ENCODE measurements around the gene SMIM3. TPM values are rescaled to one million over a fixed set of nuclear protein-coding genes. Genes with fewer than 3 reads are reported as not detected.

SMIM3 gene
- total and polyA plus RNA-seq, 4 donors = 14.0 to 54.8 (median 17.0) TPM

- no peak overlapping the region for H3K9ac ChIP-seq (ENCODE audit: insufficient read depth in 1 of 2, low read length in 2 of 2)
- ATAC-seq (ENCODE audit: insufficient read depth, low FRiP score) = no peak
These were observed 12.8 kb upstream of the SMIM3 start for GRCh38 chr5:150765799-150766169.

GRCh38 chr5:150766251-150766650 is 12.3 kb upstream of the SMIM3 start:
- Histone ChIP-seq H3K27ac (ENCODE audit: low read depth in 1 of 2, low read length in 1 of 2) (no peak overlapping the region), H3K4me3 (no peak overlapping the region), H3K27me3 (ENCODE audit: control insufficient read depth in 3 of 3, insufficient read depth in 3 of 3, low read length in 2 of 3) (peaks cover 0 to 5% (median 0%) of the 10 kb centered on the region in 3 donors), H3K36me3 (ENCODE audit: control insufficient read depth in 4 of 4, insufficient read depth in 4 of 4, low read length in 4 of 4) (no peaks in the 10 kb centered on the region), H3K4me1 (ENCODE audit: control insufficient read depth in 5 of 5, insufficient read depth in 5 of 5, low read length in 5 of 5) (peaks cover 0 to 9% (median 2%) of the 10 kb centered on the region in 5 donors), H3K9ac (ENCODE audit: insufficient read depth in 1 of 2, low read length in 2 of 2) (no peak overlapping the region), H3K9me3 (ENCODE audit: control insufficient read depth in 4 of 4, insufficient read depth in 3 of 4, low read length in 3 of 4) (no peaks in the 10 kb centered on the region)
- ATAC-seq (ENCODE audit: insufficient read depth, low FRiP score) (no peak), DNase-seq (no peak)
- no peak for TF ChIP-seq CTCF (IDR thresholded peaks at IDR 0.05; ENCODE audit: control extremely low read depth, extremely low read depth)
- WGBS, 2 donors = 26 to 48% methylated on average over 2 of the region's 2 CpGs

More at GRCh38 chr5:150765799-150766169, 12.8 kb upstream of the SMIM3 start:
- no peaks in the 10 kb centered on the region for H3K9me3 ChIP-seq (ENCODE audit: control insufficient read depth in 4 of 4, insufficient read depth in 3 of 4, low read length in 3 of 4)
- H3K4me3 ChIP-seq = no peak overlapping the region
- no peak for DNase-seq
- peaks cover 0 to 9% (median 2%) of the 10 kb centered on the region in 5 donors for H3K4me1 ChIP-seq (ENCODE audit: control insufficient read depth in 5 of 5, insufficient read depth in 5 of 5, low read length in 5 of 5)
- 80 to 88% methylated on average over 1 of the region's 1 CpG for WGBS, 2 donors
- no peaks in the 10 kb centered on the region for H3K36me3 ChIP-seq (ENCODE audit: control insufficient read depth in 4 of 4, insufficient read depth in 4 of 4, low read length in 4 of 4)
- H3K27me3 ChIP-seq (ENCODE audit: control insufficient read depth in 3 of 3, insufficient read depth in 3 of 3, low read length in 2 of 3) = peaks cover 0 to 5% (median 0%) of the 10 kb centered on the region in 3 donors
- H3K27ac ChIP-seq (ENCODE audit: low read depth in 1 of 2, low read length in 1 of 2) = no peak overlapping the region
- TF ChIP-seq CTCF (IDR thresholded peaks at IDR 0.05; ENCODE audit: control extremely low read depth, extremely low read depth) = no peak

GRCh38 chr5:150771034-150771795 is 7.3 kb upstream of the SMIM3 start:
- no peak for TF ChIP-seq CTCF (IDR thresholded peaks at IDR 0.05; ENCODE audit: control extremely low read depth, extremely low read depth)
- H3K9ac ChIP-seq (ENCODE audit: insufficient read depth in 1 of 2, low read length in 2 of 2) = no peak overlapping the region
- H3K27me3 ChIP-seq (ENCODE audit: control insufficient read depth in 3 of 3, insufficient read depth in 3 of 3, low read length in 2 of 3) = peaks cover 0 to 8% (median 0%) of the 10 kb centered on the region in 3 donors
- DNase-seq = no peak
- no peak overlapping the region for H3K27ac ChIP-seq (ENCODE audit: low read depth in 1 of 2, low read length in 1 of 2)
- WGBS, 2 donors = 87 to 92% methylated on average over 1 of the region's 1 CpG
- H3K4me1 ChIP-seq (ENCODE audit: control insufficient read depth in 5 of 5, insufficient read depth in 5 of 5, low read length in 5 of 5) = no peaks in the 10 kb centered on the region
- no peak for ATAC-seq (ENCODE audit: insufficient read depth, low FRiP score)
- H3K36me3 ChIP-seq (ENCODE audit: control insufficient read depth in 4 of 4, insufficient read depth in 4 of 4, low read length in 4 of 4) = no peaks in the 10 kb centered on the region
- no peaks in the 10 kb centered on the region for H3K9me3 ChIP-seq (ENCODE audit: control insufficient read depth in 4 of 4, insufficient read depth in 3 of 4, low read length in 3 of 4)
- H3K4me3 ChIP-seq = no peak overlapping the region
